ENCODE measurements around the gene CEP83.

- no peak for TF ChIP-seq CTCF (IDR thresholded peaks at IDR 0.05)
- TF ChIP-seq POLR2AphosphoS5 (IDR thresholded peaks at IDR 0.05) = no peak
- no peak for TF ChIP-seq POLR2A (IDR thresholded peaks at IDR 0.05)
- no peak for TF ChIP-seq EP300 (IDR thresholded peaks at IDR 0.05)
Measured at GRCh38 chr12:94258593-94258992, 201.1 kb downstream of the CEP83 start.

Measured in stomach (tissue), 4 donors.